KOPT-K1 (cell line): ENCODE measurements around the gene KMT5C.

Experiments used
- H3K27ac ChIP-seq: fragments of 200-600 bp; sonication (generic); 2 replicates; pipeline ENCODE4 v1.5.1; 2016; ENCODE audit warnings: antibody characterized with exemption, mild to moderate bottlenecking, low read depth, low read length; ENCODE audit not compliant: poor library complexity, severe bottlenecking
- H3K36me3 ChIP-seq: fragments of 200-600 bp; sonication (generic); 2 replicates; pipeline ENCODE4 v1.5.1; 2017; ENCODE audit warnings: antibody characterized with exemption, mild to moderate bottlenecking, low read length, moderate library complexity; ENCODE audit not compliant: insufficient read depth
- H3K9me3 ChIP-seq: fragments of 200-600 bp; sonication (generic); 2 replicates; pipeline ENCODE4 v1.5.1; 2017; ENCODE audit warnings: antibody characterized with exemption, low read length, mild to moderate bottlenecking; ENCODE audit not compliant: insufficient read depth, poor library complexity, severe bottlenecking

The KMT5C gene

GRCh38 chr19:55391702-55392615, 52.3 kb downstream of the KMT5C start:
- peaks cover 53% of the 10 kb centered on the region for H3K36me3 ChIP-seq
- no peak overlapping the region for H3K27ac ChIP-seq
- H3K9me3 ChIP-seq, result no peaks in the 10 kb centered on the region

GRCh38 chr19:55392820-55393761, 53.4 kb downstream of the KMT5C start:
- Histone ChIP-seq H3K36me3 (peaks cover 42% of the 10 kb centered on the region), H3K9me3 (no peaks in the 10 kb centered on the region), H3K27ac (no peak overlapping the region)
